Neural cell (in vitro differentiated cells): ENCODE data around the gene SPPL3.
"Not testable (repeated sequence)": the region's sequence is repeated elsewhere in the genome, so short reads cannot be mapped to it uniquely, and the experiment has no call there.

Source experiments
- CTCF ChIP-seq: fragments of 450-650 bp; IDR thresholded peaks from 2 replicates; pipeline ENCODE4 v1.5.1; 2014; ENCODE audit warnings: antibody characterized with exemption, mild to moderate bottlenecking, moderate library complexity; ENCODE audit not compliant: poor library complexity, severe bottlenecking
- EZH2 ChIP-seq: fragments of 200-600, 300-800 bp; shearing (Covaris generic), sonication (generic); IDR thresholded peaks from 2 replicates; pipeline ENCODE4 v1.6.1; 2014; ENCODE audit warnings: antibody characterized with exemption, low read length, borderline replicate concordance, mild to moderate bottlenecking; ENCODE audit not compliant: insufficient read depth, poor library complexity, severe bottlenecking
- POLR2AphosphoS5 ChIP-seq: IDR thresholded peaks from 2 replicates; pipeline ENCODE4 v1.6.1; 2012
- SMC3 ChIP-seq: fragments of 450-650 bp; conservative IDR thresholded peaks from 2 replicates; pipeline ENCODE4 v1.6.1; 2014; ENCODE audit warnings: antibody characterized with exemption, mild to moderate bottlenecking, moderate library complexity; ENCODE audit not compliant: poor library complexity
- TAF1 ChIP-seq: IDR thresholded peaks from 2 replicates; pipeline ENCODE4 v1.6.1; 2012; ENCODE audit warnings: low read depth

- TF ChIP-seq EZH2, CTCF, TAF1, POLR2AphosphoS5, SMC3: not testable (repeated sequence)
Measured at GRCh38 chr12:120732198-120732597, 172.0 kb downstream of the SPPL3 start.
